ENCODE measurements around the gene FAM25G.
"Not testable (repeated sequence)": the region's sequence is repeated elsewhere in the genome, so short reads cannot be mapped to it uniquely, and the experiment has no call there.

The FAM25G gene

DNA sequence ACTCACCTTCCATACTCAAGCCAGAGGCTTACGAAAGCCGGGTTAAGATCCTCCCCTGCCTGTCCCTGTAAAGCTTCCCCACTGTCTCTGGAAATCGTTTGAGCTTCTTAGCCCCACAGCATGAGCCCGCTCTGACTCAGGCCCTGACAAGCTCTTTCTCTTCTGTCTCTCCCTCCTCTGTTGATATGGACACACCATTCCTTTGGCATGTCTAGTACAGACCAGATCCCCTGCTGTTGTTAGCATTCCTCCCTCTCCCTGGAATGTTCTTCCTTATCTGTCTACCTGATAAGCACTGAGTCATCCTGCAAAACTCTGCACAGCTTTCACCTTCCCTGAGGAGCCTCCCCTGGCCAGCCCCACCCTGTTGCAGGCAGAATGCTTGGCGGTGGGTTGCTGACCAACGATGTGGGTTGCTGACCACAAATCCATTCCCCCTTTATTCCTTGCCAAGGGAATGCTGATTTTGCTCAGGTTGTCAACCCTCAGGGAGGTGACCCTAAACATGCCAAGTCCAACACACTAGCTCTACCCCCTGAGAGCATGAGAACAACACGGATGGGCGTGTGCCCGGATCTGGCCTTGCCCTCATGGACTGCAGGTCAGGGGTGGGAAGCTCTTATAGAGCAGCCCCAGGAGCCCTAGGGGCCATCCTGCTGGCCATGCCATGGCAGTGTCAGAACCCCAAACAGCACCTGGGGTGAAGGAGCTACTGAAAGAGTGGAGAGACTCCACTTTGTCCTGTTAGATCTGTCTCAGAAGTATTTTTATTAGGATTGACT, 28.7 kb downstream of the FAM25G start:
- not testable (repeated sequence) for DNase-seq

DNA sequence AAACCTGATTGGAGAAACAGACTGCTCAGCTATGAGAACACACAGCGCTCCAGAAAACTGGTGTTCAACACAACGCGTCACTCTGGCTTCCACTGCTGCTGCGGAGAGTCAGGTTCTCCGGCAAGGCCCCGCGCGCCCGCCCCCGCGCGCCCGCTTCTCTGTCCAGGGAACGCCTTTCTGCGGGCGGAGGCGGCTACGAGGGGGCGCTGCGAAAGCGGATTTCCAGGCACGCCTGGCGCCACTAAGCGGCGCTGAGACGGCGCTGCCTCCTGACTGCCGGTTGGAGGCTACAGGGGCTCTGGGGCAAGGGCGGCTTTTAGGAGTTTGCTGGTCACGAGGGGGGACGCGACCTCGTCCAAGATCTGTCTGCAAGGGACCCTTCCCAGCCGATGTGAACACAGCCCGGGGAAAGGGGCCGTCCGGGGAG, 30.2 kb downstream of the FAM25G start:
- DNase-seq = not testable (repeated sequence)

DNA sequence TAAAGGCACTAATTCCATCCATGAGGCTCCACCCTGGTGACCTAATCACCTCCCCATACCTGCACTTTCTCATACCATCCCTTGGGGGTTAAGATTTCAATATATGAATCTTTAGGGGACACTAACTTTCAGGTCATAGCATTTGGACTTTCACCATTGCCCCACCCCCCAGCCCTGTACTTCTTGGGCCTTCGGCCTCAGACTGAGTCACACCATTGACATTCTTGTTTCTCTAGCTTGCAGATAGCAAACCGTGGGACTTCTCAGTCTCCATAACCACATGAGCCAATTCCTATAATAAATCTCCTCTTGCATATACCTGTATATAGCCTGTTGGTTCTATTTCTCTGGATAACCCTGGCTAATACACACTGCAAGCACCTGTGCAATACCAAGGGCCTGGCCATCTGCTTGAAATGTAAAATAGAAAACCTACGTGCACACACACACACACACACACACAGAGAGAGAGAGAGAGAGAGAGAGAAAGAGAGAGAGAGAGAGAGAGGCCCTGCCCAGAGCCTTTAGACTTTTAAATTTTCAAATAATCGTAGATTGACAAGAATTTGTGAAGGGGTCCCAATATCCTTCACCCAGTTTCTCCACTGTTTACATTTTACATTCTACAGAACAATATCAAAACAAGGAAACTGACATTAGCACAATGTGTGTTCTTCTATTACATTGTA, 32.9 kb downstream of the FAM25G start:
- DNase-seq = no peak

DNA sequence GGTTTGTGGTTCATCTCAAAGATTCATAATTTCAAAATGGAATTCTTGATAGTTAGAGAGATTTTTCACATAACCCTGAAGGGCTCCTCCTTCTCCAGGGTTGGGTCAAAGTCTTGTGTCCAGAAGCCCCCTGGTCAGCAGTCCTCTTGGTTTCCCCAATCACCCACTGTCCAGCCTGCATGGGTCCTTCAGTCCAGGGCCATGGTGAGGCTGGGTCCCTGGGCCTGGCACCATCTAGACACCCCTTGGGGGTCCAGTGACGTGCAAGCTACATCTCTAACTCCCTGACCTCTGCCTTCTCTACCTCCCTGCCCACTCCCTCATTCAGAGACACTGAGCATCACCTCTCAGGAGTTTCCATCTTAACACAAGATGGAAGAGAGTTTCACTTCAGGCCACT, 33.7 kb downstream of the FAM25G start:
- DNase-seq = no peak

DNA sequence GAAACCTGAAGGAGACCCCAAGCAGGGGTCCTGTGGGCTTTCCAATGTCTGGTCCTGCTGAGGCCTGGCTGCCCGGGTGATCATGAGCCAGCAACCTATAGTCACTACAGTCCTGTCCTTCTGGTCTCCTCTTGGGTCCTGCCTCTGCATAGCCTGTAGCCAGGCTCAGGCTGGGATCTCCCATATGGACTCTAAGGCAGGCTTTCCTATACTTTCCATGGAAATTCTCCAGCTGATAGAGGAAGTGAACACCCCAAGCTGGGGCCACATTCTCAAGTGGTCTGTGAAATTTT, 34.0 kb downstream of the FAM25G start:
- no peak for DNase-seq

DNA sequence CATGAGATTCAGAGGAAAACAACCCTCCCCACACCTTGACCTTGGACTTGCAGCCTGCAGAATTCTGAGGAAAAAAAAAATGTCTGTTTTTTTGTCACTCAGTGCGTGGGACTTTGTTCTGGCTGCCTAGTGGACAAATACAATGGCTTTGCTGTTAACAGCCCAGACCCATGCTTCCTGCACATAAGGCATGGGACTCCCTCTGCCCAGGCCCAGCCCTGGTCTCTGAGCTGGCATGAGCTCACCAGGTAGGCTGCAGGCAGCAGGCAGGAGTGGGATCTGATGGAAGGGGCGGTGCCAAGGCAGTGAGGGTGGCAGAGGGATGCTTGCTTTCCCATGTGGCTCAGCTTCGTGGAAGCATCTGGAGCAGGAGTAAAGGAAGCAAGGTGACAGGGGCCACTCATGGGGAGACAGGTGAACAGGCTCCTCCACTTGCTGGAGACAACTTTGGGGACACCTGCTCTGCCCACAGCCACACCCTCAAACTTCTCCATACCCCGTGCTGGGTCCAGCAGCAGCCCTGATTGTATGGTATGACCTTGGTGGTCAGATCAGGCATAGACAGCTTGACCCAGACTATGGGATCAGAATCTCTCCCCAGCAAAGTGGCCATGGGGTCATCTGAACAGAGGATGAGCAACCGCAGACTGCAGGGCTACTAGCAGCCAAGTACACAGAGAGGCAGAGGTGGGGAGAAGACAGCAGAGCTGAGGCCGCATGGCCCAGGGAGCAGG, 34.5 kb downstream of the FAM25G start:
- DNase-seq = no peak

- DNase-seq = no peak
Observed at GRCh38 chr10:47456079-47456785, 35.3 kb downstream of the FAM25G start.

- not testable (repeated sequence) for DNase-seq
Observed at GRCh38 chr10:47455350-47456078, 36.0 kb downstream of the FAM25G start.

GRCh38 chr10:47454780-47455058, 36.8 kb downstream of the FAM25G start:
- DNase-seq = no peak

DNA sequence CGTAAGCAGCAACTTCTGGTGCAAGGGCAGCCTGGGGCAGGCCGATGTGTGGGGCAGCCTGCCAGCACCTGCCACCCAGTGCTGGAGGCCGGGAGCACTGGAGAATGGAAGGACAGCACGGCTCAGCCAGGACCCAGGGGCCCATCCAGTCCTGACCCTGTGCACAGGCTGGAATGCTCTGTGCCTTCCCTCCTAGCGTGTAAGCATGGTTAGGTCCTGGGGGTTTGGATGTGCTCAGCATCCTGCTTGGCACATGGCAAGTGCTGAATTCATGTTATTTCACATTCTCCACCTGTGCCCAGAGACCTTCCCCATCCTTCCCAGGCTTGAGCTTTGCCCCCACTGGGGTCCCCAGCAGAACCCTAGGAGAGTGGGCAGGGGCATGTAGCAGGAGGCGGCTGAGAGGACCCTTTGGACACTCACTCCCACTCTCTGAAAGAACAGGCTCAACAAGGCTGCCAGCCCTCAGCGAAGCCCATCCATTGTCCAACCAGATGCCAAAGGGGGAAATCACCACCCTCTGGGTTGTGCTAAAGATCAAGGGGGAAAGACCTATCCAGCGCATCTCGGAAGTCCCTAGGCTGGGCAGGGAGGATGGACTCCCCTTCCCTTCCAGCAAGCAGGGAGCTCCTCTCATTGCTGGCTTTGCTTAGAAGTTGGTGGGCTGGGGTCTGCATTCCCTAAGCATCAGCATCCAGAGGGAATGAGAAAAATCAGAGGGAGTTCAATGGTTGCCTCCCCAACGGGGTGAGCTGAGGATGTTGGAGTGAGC, 37.3 kb downstream of the FAM25G start:
- no peak for DNase-seq

GRCh38 chr10:47453141-47454007, 38.1 kb downstream of the FAM25G start:
- no peak for DNase-seq

- no peak for DNase-seq
Observed at GRCh38 chr10:47452495-47453140, 38.9 kb downstream of the FAM25G start.

DNA sequence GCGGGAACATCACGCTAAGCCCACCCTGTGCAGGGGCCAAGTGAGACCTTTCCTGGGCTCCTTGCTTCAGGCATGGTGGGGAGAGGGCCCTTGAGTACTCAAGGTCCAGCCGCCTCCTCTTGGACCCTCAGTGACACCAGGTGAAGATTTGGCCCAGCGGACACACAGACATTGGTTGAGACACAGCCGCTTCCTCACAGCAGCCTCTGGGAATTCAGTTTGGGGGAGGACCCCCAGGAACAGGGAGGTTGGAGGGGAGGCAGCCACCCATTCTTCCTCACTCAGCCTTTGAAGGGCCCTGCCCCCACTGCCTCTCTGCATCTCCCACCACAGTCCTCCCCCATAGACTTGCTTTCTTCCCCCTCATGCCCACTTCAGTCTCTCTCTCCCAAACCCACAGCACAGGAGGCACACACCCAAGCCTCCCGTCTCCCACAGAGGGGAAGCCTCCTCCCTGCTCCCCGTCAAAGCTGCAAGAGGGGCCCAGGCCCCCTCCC, 39.5 kb downstream of the FAM25G start:
- DNase-seq = no peak

DNA sequence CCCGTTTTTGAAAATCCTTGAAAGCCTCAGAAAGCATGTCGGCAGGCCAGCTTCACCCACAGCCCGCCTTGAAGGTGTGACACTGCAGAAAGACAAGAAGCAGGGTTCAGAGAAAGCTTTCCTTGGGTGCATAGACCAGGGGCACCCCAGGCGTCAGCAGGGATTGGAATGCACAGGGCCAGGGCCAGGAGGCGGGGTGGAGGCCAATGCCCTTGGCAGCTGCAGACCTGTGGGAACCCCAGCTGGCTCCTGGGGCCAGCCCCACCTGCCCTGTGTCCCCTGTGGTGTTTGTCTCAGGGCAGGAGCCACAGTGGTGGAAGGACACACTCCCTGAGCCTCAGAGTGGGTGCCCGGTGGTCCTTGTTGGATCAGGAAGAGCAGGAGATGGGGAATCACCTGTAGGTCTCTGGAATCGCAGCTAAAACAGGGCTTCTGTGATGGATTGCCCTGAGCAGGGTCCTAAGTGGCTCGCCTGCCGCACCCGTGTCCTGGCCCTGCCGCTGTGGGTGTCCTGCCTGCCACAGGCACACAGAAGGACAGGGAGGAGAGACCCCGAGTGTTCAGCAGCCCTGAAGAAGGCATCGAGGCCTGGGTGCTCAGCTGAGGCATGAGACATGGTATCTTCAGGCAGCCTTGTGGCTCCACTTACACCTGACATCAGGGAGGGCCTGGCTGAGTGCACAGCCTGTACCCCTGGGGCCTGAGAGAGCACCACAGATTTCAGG, 40.1 kb downstream of the FAM25G start:
- no peak for DNase-seq

GRCh38 chr10:47450442-47450841, 41.1 kb downstream of the FAM25G start:
- DNase-seq = no peak

DNA sequence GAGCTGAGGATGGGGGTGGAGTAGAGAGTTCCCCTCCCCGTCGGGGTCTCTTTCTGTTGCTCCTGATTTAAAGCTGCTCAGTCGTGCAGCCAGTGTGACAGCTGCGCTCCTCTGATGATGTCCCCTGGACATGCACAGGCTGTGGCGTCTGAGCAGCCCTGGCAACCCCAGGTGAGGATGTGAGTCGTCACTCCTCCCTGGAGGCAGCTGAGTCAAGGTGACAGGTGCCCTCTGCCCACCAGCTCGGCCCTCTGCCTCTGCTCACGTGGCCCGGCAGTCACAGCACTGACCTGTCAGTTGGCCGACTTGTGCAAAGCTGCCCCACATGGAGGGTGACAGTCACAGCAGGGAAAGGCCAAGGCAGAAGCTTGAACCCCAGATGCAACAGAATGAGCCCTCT, 41.5 kb downstream of the FAM25G start:
- DNase-seq = no peak

DNA sequence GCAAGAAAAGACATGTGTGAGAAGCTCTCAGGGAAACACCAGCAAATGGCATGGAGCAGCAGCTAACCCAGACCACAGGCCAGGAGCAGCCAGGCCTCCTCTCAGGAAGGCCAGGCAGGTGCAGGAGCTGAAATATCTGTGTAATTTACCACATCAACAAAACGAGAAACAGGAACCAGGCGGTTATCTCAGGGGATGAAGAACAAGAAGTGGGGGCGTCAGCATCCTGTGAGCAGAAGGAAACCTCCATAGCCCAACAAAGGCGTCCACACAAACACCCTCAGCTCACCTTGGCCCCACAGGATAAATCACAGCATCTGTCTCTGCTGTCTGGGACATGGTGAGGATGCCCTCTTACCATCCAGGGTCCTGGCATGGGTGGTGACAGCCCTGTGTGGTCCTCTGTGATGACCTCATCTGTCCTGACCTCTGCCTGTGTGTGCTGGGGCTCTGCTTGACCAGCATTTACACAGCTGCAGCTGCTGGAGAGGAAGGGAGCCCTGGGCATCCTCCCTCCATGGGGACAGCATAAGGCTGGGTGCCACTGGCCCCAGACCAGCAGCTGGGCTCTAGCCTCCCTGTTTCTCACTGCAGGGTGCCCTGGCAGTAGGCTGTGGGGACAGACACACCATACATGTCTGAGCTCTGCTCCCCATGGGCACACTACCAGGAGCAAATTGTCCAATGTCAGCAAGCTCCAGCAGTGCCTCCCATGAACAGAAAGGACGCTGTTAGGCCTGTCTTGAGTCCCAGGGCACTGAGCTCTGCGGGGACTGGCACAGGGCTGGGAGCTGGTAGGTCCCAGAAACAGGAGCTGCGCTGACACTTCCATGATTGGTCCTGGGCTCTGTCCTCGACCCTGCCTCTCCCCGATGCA, 42.2 kb downstream of the FAM25G start:
- DNase-seq = no peak

DNA sequence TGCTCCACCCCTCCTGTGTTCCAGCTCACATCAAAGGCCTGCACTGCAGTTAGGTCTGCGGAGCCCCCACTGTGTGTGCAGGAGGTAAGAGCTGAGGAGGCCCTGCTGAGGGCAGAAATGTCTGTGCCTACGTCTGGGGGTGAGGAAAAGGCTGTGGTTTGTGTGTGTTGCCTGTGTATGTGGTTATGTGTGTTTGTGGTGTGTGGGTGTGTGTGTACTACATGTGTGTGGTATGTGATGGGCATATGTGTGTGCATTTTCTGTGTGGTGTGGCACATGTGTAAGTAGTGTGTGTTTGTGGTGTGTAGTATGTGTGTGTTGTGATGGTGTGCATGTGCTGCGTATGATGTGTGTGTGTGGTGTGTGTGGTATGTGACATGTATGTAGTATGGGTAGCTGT, 43.8 kb downstream of the FAM25G start:
- no peak for DNase-seq

DNA sequence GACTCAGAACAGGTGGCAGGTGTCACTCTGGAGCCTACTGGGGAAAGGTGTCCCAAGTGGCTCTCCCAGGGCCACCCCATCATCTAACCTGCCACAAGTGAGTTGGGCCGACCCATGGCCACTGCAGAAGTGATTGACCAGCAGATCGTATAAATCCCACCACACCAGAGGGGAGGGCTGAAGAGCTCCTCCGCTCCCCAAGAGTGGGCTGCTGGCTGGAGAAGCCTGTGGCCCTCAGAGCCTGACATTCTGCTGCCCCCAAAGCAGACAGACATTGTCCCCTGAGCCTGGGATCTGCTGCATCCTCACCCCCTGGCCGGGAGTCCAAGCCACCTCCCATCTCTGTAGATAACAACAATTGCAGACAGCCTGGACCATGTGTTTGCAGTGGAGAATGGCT, 44.3 kb downstream of the FAM25G start:
- DNase-seq = no peak

Measured in CD4-positive, alpha-beta T cell treated with Interferon alpha-2 for 1 hour (primary cell).